Stimulated activated CD8-positive, alpha-beta memory T cell treated with anti-CD3 and anti-CD28 coated beads, Interleukin-7, amount 100 ng/mL, for 4 hours (primary cell): Measurements from ENCODE around the gene TRPC4.

Experiments
- DNase-seq, 2 donors: peaks; one replicate each; pipeline ENCODE4 v3.0.0-alpha.2; 2020; ENCODE audit warnings: low read depth in 2 of 2

Gene TRPC4

DNA sequence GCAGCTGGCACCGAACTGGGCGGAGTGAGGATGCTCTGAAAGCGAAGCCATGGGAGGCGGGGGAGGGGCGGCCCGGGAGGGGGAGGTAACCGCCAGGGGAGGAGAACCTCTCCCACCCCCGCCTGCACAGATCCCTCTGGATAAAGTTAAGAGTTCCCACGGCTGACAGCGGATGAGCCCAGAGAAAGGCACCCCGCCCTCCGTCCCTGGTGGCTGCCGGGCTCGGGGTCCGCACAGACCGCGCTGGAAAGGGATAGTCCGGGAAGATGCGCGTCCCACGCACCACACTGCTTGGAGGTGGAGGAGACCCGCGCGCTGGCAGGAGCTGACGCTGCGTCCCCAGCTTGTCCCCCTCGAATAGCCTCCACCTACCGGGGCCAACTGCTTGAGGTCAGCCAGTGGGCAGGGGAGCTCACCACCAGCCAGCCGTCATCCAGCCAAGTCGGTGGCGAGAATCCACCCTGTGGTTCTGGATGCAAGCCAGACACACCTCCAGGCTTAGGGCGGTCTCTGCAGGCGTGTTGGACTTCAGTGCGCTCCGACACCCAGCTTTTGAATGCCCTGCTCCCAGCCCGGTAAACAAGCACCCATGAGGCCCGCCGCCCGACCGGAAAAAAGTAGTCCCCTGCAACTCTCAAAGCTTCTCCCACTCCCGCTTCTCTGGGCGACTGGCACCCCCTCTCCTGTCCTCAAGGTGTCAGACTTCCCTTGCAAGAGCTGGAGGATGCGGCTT is at the start of gene TRPC4:
TSS of gene TRPC4 (minus strand) at position 17 of the 733 bp plus-strand sequence. CDS start 86,439 bp downstream, outside the sequence.
- no peak for DNase-seq

DNA sequence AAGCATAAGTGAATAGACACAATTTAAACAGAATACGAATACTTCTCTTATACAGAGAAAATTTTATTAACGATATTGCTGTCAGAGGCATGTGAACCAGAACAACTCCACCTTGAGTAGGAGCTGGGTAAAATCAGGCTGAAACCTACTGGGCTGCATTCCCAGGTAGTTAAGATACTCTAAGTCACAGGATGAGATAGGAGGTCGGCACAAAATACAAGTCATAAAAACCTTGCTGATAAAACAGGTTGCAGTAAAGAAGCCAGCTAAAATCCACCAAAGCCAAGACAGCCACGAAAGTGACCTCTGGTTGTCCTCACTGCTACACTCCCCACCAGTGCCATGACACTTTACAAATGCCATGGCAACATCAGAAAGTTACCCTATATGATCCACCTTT is 49.2 kb upstream of the TRPC4 start:
- DNase-seq = no peak

DNA sequence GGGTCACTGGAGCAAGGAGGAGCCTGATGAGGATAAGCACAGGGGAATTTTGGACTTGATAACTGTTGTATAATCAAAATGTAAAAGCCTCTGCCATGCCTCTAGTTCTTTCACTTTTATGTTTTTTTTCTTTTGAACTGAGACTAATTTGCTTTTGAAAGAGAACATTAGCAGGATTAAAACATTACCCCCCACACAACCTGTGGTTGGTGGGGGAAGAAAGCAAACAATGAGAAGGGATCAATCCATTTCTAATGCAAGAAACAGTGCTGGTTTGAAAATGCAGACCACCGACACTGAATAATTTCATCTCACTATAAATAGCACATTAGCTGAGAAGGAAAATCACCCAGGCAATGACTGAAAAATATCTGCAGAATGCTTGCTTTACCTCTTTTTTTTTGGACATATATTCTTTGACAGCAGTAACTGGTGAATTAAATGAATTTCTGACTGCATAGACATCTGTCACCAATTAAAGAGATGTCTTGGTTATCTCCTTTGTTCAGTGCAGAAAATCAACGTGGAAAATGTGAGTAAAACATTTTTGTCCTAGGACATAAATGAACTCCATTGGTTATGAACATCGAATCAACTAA is 48.6 kb upstream of the TRPC4 start:
- DNase-seq = no peak

DNA sequence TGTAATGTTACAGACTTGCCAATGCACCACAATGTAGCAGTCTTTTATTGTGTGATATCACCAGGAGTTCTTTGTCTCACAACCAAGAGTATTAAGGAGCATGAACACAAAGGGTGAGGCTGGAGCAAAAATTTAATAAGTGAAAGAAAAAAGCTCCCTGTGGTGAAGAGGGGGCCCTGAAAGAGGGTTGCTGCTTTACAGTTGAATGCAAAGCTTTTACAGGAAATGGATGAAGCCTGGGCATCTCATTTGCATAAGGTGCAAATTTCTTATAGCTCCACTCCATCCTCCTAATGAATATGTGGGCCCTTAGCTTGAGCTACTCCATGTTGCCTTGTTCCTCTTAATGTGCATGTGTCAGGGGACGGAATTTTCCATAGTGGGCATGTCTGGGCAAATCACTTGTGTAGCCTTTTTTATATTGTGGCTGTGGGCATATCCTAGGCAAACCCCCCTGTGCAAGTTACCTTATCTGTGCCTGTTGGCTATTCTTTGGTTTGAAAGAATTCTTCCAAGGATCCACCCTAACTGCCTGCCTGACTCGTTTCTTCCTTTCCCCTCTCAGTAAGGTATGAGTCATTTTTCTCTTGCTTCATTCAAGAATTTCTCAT is 45.3 kb upstream of the TRPC4 start:
- DNase-seq = no peak

DNA sequence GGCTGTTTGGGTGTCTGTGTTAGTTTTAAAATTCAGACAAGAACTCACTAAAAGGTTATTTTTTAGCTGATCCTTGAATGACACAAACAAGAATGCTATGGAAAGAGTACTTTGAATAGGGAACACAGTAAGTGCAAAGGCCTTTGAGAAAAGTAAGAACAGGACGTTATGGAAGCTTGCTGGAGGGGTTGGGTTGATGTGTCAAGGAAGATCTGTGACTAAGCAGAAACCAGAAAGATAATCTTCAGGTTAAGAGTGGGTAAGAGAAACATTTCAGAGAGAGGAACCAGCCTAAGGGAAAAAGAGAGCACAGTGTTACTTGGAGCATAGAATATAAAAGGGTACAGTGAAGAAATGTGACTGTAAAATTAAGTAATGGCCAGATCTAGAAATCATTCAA is 41.2 kb upstream of the TRPC4 start:
- DNase-seq = no peak

DNA sequence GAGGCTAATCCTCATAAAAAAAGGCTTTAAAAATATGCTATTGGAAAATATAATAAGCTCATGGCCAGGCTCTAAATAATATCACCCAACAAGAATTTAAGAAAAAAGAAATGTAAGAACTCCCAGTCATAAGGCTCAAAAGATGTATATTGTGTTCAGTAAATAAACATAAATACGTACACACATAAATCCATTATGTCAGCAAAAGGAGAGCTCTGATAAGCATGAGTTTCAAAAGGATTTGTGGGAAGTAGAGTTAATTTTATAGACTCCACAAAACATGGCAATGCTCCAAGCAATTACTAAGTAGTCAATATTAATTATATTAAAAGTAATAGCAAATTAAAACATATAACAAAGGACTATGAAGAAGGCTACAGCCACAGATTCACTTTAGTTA is 37.3 kb upstream of the TRPC4 start:
- no peak for DNase-seq

GRCh38 chr13:37905736-37906135 is 36.2 kb upstream of the TRPC4 start:
- DNase-seq = no peak

DNA sequence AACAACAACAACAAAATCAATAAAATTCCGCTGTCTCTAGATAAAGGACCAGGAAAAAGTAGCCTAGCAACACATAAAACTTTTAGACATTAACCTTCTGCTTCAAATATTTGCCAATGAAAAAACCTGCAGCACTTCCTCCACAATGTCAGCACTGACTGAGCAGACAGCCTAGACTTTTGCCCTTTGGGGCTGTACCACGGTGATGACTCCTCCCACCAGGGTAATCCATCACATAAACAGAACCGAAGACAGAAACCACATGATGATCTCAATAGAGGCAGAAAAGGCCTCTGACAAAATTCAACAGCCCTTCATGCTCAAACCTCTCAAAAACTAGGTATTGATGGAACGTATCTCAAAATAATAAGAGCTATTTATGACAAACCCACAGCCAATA is 30.2 kb upstream of the TRPC4 start:
- DNase-seq = no peak

GRCh38 chr13:37893321-37893720 is 23.7 kb upstream of the TRPC4 start:
- DNase-seq = no peak

DNA sequence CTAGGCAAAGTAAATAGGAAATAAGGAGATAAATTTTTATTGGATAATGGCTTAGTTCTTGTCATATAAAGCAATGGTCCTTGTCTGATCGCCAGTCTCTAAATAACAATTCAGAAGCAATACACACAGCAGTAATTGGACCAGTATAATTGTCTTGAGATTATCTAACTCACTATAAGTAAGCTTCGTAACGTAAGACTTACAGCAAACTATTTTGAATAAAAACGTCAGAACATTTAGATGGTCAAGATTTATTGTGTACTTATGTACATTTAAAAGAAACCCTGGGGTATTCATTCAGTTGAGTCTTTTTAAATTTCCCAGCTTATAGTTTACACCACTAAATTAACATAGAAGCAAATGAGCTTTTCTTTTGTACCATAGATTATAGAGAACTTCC is 20.2 kb upstream of the TRPC4 start:
- DNase-seq = no peak

GRCh38 chr13:37889102-37889501 is 19.5 kb upstream of the TRPC4 start:
- no peak for DNase-seq

DNA sequence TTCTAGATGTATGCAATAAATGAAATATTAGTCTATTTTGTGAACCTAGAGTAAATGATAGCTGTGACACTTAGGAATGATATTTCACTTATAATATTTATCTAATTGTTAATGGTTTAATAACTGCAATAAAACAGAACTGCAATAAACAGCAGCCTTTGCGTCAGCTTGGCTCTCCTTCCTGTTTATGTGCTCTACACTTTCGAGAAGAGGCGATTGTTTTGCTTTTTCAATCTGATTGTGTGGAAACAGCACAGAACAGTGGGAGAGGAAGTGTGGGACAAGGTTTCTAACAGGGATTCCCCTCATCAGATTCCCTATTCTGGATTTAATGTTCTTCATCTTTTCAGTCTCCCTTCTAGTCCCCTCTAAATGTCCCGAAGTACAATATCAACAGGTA is 17.3 kb upstream of the TRPC4 start:
- no peak for DNase-seq

DNA sequence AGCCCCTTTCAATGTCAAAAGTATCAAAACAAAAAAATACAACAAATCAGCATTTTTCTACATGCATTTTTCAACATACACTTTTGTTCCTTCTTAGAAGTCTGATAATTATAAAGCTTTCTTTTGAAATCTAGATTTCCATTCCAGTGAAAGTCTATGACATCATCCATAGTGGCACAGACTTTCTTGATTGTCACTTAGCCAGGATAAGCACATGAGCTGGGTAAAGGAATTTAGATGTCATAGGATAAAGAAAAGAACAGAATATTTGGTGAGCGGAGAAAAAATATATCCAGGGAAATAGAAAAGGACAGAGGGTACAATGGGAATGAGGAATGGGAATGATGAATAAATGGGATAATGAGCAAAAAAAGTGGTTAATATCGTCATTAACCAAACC is 15.1 kb upstream of the TRPC4 start:
- DNase-seq = no peak

GRCh38 chr13:37884026-37884425 is 14.5 kb upstream of the TRPC4 start:
- no peak for DNase-seq

- no peak for DNase-seq
Observed at GRCh38 chr13:37878921-37879320, 9.3 kb upstream of the TRPC4 start.

- no peak for DNase-seq
Observed at GRCh38 chr13:37878496-37878895, 8.9 kb upstream of the TRPC4 start.

GRCh38 chr13:37870895-37871550 is 1.5 kb upstream of the TRPC4 start:
- no peak for DNase-seq

DNA sequence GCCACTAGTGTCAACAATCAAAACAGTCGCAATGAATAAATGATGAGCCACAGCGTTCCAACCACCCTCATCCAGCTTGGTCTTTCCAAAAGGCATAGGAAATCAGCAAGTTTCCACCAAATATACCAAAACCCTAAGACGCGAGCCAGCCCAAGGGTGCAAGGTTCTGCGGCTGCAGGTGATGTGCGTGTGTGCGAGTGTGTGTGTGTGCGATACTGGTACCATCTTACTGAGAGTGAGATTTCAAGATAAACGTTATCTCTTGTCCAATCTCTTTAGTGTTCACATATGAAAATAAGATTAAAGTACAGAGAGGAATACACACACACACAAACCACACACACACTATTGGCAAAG is 895 bp upstream of the TRPC4 start:
- no peak for DNase-seq

GRCh38 chr13:37869506-37869755 is 141 bp downstream of the TRPC4 start:
- DNase-seq = no peak

GRCh38 chr13:37868691-37869505 is 674 bp downstream of the TRPC4 start:
- DNase-seq = no peak

- no peak for DNase-seq
Observed at GRCh38 chr13:37863708-37864107, 5.9 kb downstream of the TRPC4 start.

DNA sequence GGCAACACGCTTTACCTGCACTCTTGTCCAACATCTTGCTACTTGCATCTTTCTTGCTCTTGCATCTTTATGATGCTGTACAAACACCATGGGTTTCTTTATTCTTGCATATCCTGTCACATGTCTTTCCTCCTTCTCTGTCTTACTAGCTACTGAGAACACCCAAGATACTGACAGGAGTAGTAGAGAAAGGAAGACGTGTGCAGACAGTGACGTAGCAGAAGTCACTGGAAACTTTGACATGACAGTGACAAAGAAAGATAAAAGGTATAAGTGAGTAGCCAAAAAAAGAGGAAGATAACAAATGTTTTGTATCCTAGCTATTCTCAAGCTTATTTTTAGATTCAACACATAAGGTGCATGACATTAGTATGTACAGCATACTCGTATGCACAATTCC is 34.2 kb downstream of the TRPC4 start:
- no peak for DNase-seq
